ENCODE data around the gene CCDC71. TPM values are rescaled to one million over a fixed set of nuclear protein-coding genes. Genes with fewer than 3 reads are reported as not detected.

CCDC71 gene
- total and polyA plus RNA-seq, 2 donors (not counting 3 experiments of a cell fraction or from before 2014, with no cell fraction given): 23.5 to 41.6 TPM

DNA sequence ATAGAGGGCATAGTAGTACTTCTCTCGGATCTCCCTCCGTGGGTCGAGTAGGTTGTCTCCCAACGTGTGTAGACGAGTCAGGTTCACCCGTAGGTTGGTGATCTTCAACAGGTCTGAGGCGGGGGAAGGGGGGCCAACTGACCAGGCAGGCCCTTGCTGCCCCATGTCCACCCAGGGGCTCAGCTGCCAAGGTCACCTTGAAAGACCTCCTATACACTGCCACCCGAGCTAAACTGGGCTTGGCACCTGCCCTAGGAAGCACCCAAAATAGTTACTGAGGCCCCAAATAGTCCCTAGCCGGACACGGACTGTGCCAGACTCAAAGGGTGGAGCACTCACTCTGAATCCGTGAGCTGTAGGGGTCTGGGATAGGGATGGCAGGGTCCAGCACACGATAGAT is 35.1 kb downstream of the CCDC71 start:
- peaks cover 14% of the 10 kb centered on the region for H3K4me1 ChIP-seq (ENCODE audit: control insufficient read depth, extremely low read depth, insufficient read depth, low read length)
- no peak overlapping the region for H2AFZ ChIP-seq (ENCODE audit: low read depth, low read length)
- H3K36me3 ChIP-seq (ENCODE audit: control insufficient read depth in 2 of 2, extremely low read depth in 1 of 2, insufficient read depth in 2 of 2, low read length in 2 of 2): peaks cover 0 to 41% of the 10 kb centered on the region in 2 experiments
- peaks cover 25% of the 10 kb centered on the region for H3K79me2 ChIP-seq (ENCODE audit: control insufficient read depth, insufficient read depth, low read length)
- POLR2A ChIA-PET: interaction anchor here (0.5 kb wide), 1 partner anchor 25 kb away, joined by 7 read pairs; no protein-coding TSS in a partner anchor
- BruUV-seq (replicated peaks): no TSS peak
- no peak overlapping the region for H3K9ac ChIP-seq (replicated peaks; ENCODE audit: extremely low read depth, insufficient read depth, low read length)
- H3K9me1 ChIP-seq (replicated peaks; ENCODE audit: control insufficient read depth, extremely low read depth, insufficient read depth, low read length): no peaks in the 10 kb centered on the region
- no peak overlapping the region for H3K4me2 ChIP-seq (ENCODE audit: insufficient read depth, low read length)
- H4K20me1 ChIP-seq (replicated peaks; ENCODE audit: control insufficient read depth, extremely low read depth, insufficient read depth, low read length): no peaks in the 10 kb centered on the region
- intact Hi-C loops (cut with micrococcal nuclease): no loop called here
- dilution Hi-C loops (cut with MboI; ENCODE audit: extremely low pct_ligation_motif_present, low sequenced_read_pairs): no loop called here
- DNase-seq (ENCODE audit: low read depth, low spot score) (no peak), FAIRE-seq (no peak)
- H3K27ac ChIP-seq (ENCODE audit: insufficient read depth, low read depth, low read length): no peak overlapping the region
- no peak for TF ChIP-seq GATA2 (IDR thresholded peaks at IDR 0.05; ENCODE audit: insufficient read depth, insufficient read length, low read depth, low read length)
- no peak for TF ChIP-seq POLR2AphosphoS5 (IDR thresholded peaks at IDR 0.05; ENCODE audit: insufficient read depth, low read depth, low read length)
- TF ChIP-seq POLR2A (IDR thresholded peaks at IDR 0.05; ENCODE audit: low read depth, low read length): no peak
- TF ChIP-seq, protein P1, sequence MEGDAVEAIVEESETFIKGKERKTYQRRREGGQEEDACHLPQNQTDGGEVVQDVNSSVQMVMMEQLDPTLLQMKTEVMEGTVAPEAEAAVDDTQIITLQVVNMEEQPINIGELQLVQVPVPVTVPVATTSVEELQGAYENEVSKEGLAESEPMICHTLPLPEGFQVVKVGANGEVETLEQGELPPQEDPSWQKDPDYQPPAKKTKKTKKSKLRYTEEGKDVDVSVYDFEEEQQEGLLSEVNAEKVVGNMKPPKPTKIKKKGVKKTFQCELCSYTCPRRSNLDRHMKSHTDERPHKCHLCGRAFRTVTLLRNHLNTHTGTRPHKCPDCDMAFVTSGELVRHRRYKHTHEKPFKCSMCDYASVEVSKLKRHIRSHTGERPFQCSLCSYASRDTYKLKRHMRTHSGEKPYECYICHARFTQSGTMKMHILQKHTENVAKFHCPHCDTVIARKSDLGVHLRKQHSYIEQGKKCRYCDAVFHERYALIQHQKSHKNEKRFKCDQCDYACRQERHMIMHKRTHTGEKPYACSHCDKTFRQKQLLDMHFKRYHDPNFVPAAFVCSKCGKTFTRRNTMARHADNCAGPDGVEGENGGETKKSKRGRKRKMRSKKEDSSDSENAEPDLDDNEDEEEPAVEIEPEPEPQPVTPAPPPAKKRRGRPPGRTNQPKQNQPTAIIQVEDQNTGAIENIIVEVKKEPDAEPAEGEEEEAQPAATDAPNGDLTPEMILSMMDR (IDR thresholded peaks at IDR 0.05; ENCODE audit: extremely low read depth in 1 of 2, insufficient read depth in 1 of 2, low read depth in 1 of 2, low read length in 2 of 2): no peak
- TF ChIP-seq, protein P2, sequence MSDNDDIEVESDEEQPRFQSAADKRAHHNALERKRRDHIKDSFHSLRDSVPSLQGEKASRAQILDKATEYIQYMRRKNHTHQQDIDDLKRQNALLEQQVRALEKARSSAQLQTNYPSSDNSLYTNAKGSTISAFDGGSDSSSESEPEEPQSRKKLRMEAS (IDR thresholded peaks at IDR 0.05; ENCODE audit: insufficient read depth, insufficient read length): no peak
- TF ChIP-seq EZH2 (IDR thresholded peaks at IDR 0.05; ENCODE audit: borderline replicate concordance, low read depth, low read length, severe bottlenecking): no peak
- no peak for TF ChIP-seq FOS (IDR thresholded peaks at IDR 0.05; ENCODE audit: borderline replicate concordance, insufficient read depth, low read length)
- TF ChIP-seq MYC (IDR thresholded peaks at IDR 0.05; ENCODE audit: low read depth, low read length): no peak
- no peak for TF ChIP-seq JUN (IDR thresholded peaks at IDR 0.05; ENCODE audit: borderline replicate concordance, insufficient read depth, insufficient read length, low read depth)
- no peaks in the 10 kb centered on the region for H3K27me3 ChIP-seq (ENCODE audit: control insufficient read depth in 2 of 2, insufficient read depth in 2 of 2, low read length in 2 of 2)
- no peaks in the 10 kb centered on the region for H3K9me3 ChIP-seq (replicated peaks; ENCODE audit: control insufficient read depth, insufficient read depth, low read length)
- CTCF ChIA-PET: interaction anchor here (1.5 kb wide), 1 partner anchor 318 kb away, joined by 3 read pairs; no protein-coding TSS in a partner anchor
- no peak overlapping the region for H3K4me3 ChIP-seq (replicated peaks in 1 of 3; ENCODE audit: insufficient read depth in 1 of 3, low read depth in 1 of 3, low read length in 3 of 3)
